Body of pancreas (tissue), 4 donors: ENCODE results near the gene MGME1.

Experiments
- POLR2A ChIP-seq, 3 donors: fragments of 450-650 bp; IDR thresholded peaks; one replicate each; pipeline ENCODE4 v1.6.1; 2016; ENCODE audit warnings: antibody characterized with exemption in 3 of 3, mild to moderate bottlenecking in 2 of 3
- TF ChIP-seq, protein P1 (sequence below), 7 experiments: fragments of 450-650 bp in 4 of 7; fragments of 200-600 bp in 3 of 7; sonication (generic) in 3 of 7; IDR thresholded peaks; one replicate each; pipeline ENCODE4 v1.5.1; 2016 to 2019; ENCODE audit warnings: antibody characterized with exemption in 7 of 7

DNA sequence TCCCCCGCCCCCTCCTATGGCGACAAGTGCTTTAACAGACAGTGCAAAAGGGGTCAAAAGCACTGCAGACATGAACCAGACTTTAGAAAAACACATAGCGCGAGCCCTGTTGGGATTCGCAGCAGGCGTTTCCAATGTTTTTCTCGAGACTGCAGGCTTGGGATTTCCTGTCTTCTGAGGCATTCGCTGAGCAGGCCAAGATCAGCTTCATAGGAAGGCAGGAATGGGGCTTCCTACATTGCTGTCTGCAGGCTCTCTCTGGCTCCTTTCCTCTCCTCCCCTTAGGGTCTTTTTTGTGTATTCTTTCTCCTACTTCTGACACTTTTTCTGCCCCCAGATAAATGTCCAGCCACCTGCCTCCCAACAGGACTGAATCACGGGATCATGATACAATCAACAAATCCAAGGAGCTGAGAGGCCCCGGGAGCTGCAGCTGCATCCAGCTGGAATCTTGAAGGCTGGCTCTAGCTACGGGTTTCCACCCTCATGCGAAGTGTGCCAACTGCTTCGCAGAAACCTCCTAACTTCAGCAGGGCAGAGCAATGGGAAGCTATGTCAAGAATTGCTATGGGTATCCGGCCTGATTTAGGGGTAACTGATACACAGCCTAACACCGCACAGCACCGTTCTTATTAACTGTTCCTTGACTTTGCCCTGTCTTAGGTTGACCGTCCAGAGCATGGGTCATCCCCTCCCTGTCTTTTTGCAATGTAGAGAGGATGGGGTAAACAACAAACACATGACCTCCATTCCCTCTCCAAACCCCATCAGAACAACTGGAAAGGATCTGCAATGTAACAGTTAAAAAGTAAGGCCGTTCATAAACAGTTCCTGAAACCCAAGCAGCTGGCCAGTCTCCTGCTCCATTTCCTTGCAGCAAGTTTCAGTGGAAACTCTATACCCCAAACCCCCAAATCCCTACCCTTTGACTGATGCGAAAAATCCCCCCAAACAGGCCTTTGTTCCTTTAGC lies 31.8 kb upstream of the MGME1 start:
- TF ChIP-seq, protein P1, sequence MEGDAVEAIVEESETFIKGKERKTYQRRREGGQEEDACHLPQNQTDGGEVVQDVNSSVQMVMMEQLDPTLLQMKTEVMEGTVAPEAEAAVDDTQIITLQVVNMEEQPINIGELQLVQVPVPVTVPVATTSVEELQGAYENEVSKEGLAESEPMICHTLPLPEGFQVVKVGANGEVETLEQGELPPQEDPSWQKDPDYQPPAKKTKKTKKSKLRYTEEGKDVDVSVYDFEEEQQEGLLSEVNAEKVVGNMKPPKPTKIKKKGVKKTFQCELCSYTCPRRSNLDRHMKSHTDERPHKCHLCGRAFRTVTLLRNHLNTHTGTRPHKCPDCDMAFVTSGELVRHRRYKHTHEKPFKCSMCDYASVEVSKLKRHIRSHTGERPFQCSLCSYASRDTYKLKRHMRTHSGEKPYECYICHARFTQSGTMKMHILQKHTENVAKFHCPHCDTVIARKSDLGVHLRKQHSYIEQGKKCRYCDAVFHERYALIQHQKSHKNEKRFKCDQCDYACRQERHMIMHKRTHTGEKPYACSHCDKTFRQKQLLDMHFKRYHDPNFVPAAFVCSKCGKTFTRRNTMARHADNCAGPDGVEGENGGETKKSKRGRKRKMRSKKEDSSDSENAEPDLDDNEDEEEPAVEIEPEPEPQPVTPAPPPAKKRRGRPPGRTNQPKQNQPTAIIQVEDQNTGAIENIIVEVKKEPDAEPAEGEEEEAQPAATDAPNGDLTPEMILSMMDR (IDR thresholded peaks at IDR 0.05) = no peak
- no peak for TF ChIP-seq POLR2A (IDR thresholded peaks at IDR 0.05)
